RPMI7951 (cell line): Measurements from ENCODE around the gene MS4A4A. TPM values are rescaled to one million over a fixed set of nuclear protein-coding genes. Genes with fewer than 3 reads are reported as not detected.
"Not testable (repeated sequence)": the region's sequence is repeated elsewhere in the genome, so short reads cannot be mapped to it uniquely, and the experiment has no call there.

ENCODE experiments used
- DNase-seq: peaks from one replicate; pipeline ENCODE4 v3.0.0-alpha.2; 2012; ENCODE audit warnings: low read depth
- total RNA-seq: library from RNA; depleted of rRNA; stranded (reverse); fragments of >200 nt; shearing (Covaris generic); gene quantifications from 2 replicates; pipeline ENCODE4 v1.2.3, GENCODE V29; 2014

Gene MS4A4A
- total RNA-seq, 1 experiment from 2014 or later = not detected

GRCh38 chr11:60301884-60302283 is 21.4 kb downstream of the MS4A4A start:
- DNase-seq = not testable (repeated sequence)

DNA sequence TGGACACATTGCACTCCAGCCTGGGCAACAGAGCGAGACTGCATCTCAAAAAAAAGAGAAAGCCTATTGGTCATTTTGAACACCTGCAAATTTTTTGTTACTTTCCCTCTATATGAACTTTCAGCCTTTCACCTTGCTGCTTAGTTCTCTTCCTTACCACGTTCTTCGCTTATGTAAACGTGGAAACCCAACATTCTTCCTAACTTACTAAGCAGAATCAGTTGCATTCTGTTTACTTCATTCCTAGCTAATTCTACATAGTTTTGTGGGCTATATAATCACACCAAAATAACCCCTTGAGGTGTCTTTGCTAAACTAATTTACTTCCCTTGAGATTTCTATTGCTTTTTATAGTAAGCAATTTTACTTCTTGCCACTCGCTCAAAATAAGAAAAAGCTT is 23.2 kb downstream of the MS4A4A start:
- no peak for DNase-seq

- DNase-seq = peak; percentile 2
These were observed 25.6 kb downstream of the MS4A4A start for GRCh38 chr11:60305906-60306619.

- DNase-seq = no peak
These were observed 27.2 kb downstream of the MS4A4A start for GRCh38 chr11:60307507-60308195.

DNA sequence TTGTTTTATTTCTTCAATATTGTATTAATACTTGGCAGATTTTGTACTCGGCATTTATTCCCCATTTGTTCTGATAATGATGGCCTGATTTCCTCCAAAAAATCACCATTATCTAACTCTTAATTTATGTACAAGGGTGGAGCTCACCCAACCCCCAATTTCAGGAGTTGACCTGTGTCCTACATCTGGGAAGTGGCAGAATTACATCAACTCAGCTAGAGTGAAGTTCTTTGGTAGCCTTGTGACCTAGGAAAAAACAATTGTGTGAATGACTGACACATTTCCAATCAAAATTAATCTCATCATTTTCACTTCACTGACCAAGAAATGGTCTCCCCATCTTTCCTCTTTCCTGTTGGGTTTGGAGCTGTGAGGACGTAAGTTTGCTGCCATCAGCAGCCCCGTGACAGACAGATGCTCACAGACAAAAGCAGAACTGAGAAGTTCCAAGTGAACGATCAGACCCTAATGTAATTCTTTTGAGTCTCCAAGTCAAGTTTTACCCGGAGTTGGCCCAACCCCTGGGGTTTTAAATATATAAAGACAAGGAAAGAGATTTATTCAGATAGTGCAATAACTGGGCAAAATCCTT is 30.0 kb downstream of the MS4A4A start:
- no peak for DNase-seq

- DNase-seq = no peak
These were observed 34.3 kb downstream of the MS4A4A start for GRCh38 chr11:60314635-60315321.

DNA sequence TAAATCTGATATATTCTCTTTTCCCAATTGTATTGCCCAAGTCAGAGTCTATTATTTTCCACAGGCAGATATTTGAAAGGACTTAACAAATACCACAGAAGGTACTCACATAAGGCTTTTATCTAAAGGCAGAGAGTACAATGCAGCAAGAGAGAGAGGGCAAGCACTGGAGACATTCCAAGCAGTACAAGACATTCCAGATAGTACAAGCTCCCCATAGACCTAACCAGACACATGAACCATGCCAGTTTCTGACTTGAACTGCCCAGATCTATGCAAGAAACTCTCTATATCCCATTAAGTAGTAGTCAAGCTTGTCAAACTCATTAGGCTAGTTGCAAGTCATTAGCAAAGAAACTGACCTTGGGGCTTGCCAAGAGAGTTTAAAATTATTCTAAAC is 35.4 kb downstream of the MS4A4A start:
- DNase-seq = no peak

DNA sequence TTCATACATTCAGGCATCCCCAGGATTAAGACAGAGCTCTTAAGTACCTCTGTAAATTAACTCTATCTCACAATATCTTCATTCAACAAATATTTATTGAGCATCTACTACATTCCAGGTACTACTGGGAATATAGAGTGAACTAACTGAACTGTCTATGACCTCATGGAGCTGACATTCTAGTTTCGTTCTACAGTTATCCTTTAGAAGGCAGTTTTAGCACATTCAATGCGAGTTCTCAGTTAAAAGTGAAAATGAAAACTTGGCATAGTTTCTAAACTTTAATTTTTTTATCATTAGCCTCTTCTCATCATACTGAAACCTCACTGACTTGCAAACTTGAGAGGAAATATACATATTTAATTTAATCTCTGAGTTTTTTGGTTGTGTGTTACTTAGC is 35.9 kb downstream of the MS4A4A start:
- DNase-seq = no peak

DNA sequence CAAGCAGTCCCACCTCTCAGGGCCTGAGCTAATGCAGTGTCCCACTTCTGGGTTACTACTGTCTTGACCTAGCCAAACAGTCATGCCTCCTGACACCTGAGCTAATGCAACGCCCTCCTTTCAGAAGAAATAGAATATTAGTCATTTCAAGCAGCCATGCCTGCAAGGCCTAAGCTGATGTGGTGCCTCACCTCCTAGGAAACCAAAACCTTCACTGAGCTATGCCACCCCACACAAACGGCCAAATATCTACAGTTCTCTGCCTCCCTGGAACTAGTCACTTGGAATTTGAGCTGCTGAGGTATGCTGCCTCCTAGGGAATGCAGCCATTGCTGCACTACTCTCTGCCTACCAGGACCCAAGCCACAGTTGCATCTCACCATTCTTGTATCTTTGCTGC is 38.3 kb downstream of the MS4A4A start:
- no peak for DNase-seq

GRCh38 chr11:60321051-60321450 is 40.6 kb downstream of the MS4A4A start:
- no peak for DNase-seq

DNA sequence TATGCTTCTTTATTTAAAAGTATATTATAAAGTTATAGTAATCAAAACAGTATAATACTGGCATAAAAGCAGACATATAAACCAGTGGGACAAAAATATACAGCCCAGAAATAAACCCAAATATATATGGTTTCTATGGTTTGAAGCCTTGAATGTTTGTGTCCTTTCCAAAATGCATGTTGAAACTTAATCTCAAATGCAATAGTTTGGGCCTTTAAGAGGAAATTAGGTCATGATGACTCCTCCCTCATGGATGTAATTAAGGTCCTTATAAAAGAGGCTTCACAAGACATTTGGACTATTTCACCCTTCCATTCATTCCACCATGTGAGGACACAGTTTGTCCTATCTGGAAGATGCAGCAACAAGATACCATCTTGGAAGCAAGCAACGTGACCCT is 46.5 kb downstream of the MS4A4A start, which contains the start of gene MS4A6E:
Gene MS4A6E (plus strand): TSS at position 301 of the 400 bp plus-strand sequence. CDS start 7,641 bp downstream, outside the sequence.
- no peak for DNase-seq

DNA sequence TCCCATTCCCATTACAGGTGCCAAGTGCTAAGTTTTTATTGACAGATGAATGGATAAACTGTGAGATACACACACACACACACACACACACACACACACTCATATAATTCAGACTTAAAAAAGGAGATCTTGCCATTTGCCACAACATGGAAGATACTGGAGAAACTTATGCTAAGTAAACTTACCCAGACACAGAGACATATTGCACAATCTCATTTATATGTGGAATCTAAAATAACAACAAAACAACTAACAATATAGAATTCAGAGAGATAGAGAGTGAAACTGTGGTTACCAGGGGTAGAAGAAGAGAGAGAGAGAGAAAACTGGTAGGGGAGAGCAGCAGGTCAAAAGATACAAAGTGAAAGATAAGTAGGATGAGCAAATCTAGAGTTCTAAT is 48.0 kb downstream of the MS4A4A start:
- no peak for DNase-seq

DNA sequence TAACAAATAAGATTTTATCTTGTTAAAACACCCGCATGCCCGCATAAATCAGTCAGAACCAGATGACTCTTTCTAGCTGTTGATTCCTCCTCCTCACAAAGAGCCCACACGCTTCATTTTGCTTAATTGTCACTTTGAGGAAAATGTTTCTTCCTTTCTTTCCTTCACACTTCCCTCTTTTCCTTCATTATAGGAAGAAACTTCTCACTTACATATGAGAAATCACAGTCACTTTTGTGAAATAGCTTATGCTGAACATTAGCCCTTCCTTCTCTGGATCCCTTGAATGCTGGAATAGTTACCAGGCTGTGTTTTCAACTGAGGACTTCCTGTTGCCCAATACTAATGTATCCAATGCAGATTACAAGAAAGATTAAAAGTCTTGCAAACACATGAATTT is 52.4 kb downstream of the MS4A4A start:
- DNase-seq = no peak

- DNase-seq = peak; percentile 39
These were observed 53.6 kb downstream of the MS4A4A start for GRCh38 chr11:60334005-60334620.

DNA sequence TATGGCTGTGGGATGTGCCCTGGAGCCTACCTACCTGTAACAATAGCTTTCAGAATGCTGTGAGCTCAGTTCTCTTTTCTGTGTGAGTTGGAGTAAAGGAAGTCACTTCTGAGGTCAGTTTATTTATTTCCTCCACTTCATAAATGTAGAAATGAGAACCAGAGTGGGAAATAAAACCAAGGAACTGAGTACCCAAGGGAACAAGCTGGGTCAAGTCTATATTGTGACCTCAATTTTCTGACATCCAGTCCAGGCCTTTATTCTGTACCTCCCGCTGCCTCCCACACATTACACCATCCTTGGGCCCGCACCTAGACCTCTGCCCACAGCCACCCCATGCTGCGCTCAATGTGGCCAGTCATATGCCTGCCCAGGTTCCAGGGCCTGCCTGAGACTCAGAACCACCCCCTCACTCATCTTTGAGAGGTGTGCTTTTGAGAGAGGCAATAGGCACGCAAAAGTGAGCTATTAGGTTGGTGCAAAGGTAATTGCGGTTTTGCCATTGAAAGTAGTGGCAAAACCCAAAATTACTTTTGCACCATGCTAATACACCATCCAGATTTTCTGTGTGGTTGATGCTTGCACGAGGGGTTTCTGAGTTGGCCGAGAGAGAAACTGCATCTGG is 56.4 kb downstream of the MS4A4A start:
- no peak for DNase-seq

DNA sequence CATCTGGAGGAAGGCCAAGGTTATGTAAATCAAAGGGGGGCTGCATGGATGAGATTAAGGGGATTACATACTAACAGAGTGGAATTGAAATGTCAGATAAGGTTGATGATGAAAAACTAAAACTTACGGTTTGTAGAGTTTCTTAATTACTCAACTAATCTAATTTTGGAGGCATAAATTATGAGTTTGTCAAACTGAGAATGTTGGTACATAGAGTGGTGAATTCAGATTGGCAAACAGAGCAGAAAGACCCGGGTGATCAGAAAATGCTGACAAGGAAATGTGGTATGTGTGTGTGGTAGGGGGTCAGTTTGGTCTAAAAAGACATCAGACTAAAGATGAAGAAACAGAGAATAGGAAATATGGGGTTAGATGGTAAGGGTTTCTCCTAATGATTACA is 57.6 kb downstream of the MS4A4A start:
- no peak for DNase-seq

- DNase-seq = no peak
These were observed 58.9 kb downstream of the MS4A4A start for GRCh38 chr11:60339356-60339755.

GRCh38 chr11:60343094-60343704 is 62.7 kb downstream of the MS4A4A start:
- DNase-seq = peak; percentile 13

DNA sequence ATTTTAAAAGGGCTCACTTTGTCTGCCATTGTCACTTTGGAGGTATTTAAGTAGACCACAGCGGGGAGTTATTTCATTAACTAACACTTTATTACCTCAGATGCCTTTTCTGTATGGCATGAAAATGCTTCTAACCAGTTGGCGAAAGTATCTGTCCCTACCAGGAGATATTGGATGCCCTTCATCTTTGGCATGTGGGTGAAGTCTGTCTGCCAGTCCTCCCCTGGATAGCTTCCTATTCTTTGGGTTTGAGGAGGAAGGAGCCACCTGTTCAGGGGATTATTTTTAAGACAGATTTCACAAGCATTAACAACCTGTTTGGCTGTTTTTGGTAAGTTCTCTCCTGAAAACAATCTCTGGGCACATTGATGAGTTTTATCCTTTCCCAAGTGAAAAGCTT is 63.7 kb downstream of the MS4A4A start:
- no peak for DNase-seq

GRCh38 chr11:60345489-60345888 is 65.0 kb downstream of the MS4A4A start:
- DNase-seq = no peak
